Heart left ventricle (tissue), 13 donors: ENCODE results near the gene DSCAML1.

Experiments used
- CTCF ChIP-seq, 12 donors: fragments of 200-600 bp; sonication (generic) in 4 of 12; IDR thresholded peaks; one replicate each; pipeline versions ENCODE4 v1.5.0 to v1.8.0; 2018 to 2022; ENCODE audit warnings: antibody characterized with exemption in 12 of 12, mild to moderate bottlenecking in 5 of 12
- POLR2A ChIP-seq, 2 donors: fragments of 450-650 bp; IDR thresholded peaks; one replicate each; pipeline ENCODE4 v1.6.1; 2017; ENCODE audit warnings: antibody characterized with exemption in 2 of 2, mild to moderate bottlenecking in 2 of 2, moderate library complexity in 2 of 2
- donor health status: ischemic (EF 13 %, LVEDD 7.1; RV severe dilation, severe dysfunction).
- donor health status: DM: no; HTN: yes; CAD: no.
- donor health status: DM: no; HTN: no; CAD: no.
- donor health status: ischemic (EF 25% LVEDD 6.9; RV normal size, moderate dysfunction).
- donor health status: ischemic (EF 25% LVEDD 5.7; RV mildly dilated, moderate dysfunction).
- donor health status: ischemic (EF 35%, LVEDD 5.7; RV mildly dilated, moderate dysfunction).
- donor health status: nonischemic (EF 11% LVEDD 7.7; RV severe dilation, severe dysfunction).
- donor health status: DM: yes; HTN: yes; CAD: no.
- donor health status: PGD.
- donor health status: ischemic (EF 29% LVEDD 5.4; RV normal size, mild dysfunction).
- donor health status: nonischemic (EF 23%, LVEDD 6.1; RV moderate dilation, normal function).

DNA sequence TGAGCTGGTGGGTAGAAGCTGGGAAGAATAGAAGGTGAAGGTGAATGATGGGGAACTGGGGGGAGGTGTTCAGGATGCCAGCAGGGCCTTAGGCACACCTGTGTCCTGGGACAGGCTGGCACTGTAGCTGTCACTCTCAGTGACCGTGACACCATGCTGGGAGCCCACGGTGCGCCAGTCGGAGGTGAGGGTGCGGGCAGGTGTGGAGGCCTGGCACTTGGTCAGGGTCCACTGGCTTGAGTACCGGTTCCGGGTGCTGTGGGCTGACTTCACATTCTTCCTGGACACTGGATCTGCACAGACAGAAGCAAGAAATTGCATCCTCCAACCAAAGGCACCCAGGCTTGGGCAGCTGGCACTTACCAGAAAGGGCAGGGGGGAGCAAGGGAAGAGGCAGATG, 365.6 kb downstream of the DSCAML1 start:
- TF ChIP-seq POLR2A (IDR thresholded peaks at IDR 0.05) (no peak), CTCF (IDR thresholded peaks at IDR 0.05) (no peak)
